ENCODE data around the gene FBN2.

DNA sequence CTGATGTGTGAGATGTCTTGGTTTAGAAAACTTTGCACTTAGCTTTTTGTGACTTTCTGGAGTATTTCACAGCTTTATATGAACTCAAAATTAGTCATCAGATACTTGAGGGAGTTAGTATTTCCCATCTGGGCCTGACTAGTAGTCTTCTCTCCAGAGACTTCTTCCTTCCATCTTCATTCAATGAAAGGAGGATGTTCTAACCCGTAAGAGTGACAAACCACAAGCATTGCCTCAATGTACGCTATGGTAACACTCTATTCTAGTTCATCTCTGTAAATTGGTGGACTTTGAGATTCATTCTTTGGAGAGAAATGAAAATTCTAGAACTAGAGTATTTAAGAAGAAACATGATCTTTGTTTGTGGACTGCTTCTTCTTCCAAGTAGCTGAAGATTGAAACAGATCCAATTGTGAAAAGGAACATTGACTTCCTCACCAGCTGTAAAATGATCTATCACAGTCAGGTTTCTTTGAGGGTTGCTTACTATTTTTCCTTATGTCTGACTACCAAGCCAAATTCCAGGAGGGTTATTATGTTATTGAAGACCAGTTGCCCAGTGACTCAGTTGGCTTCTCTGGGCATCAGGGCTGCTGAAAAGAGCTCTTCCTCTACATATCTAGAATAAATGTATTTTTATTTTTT lies 296.9 kb downstream of the FBN2 start:
- TF ChIP-seq, protein P1, sequence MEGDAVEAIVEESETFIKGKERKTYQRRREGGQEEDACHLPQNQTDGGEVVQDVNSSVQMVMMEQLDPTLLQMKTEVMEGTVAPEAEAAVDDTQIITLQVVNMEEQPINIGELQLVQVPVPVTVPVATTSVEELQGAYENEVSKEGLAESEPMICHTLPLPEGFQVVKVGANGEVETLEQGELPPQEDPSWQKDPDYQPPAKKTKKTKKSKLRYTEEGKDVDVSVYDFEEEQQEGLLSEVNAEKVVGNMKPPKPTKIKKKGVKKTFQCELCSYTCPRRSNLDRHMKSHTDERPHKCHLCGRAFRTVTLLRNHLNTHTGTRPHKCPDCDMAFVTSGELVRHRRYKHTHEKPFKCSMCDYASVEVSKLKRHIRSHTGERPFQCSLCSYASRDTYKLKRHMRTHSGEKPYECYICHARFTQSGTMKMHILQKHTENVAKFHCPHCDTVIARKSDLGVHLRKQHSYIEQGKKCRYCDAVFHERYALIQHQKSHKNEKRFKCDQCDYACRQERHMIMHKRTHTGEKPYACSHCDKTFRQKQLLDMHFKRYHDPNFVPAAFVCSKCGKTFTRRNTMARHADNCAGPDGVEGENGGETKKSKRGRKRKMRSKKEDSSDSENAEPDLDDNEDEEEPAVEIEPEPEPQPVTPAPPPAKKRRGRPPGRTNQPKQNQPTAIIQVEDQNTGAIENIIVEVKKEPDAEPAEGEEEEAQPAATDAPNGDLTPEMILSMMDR (conservative IDR thresholded peaks at IDR 0.05 in 1 of 2, IDR thresholded peaks at IDR 0.05 in 1 of 2; ENCODE audit: low read depth in 1 of 2, low read length in 2 of 2), result no peak
- TF ChIP-seq EZH2 (IDR thresholded peaks at IDR 0.05; ENCODE audit: low read length, missing control alignments), result no peak

Measured in fibroblast of lung (primary cell).